GM21515 (cell line): ENCODE results near the gene C1R.

Source experiments
- ATAC-seq: cut with Tn5 transposase; IDR thresholded peaks from one replicate; pipeline ENCODE4 v1.9.1; 2021; ENCODE audit not compliant: unreplicated experiment

The C1R gene

DNA sequence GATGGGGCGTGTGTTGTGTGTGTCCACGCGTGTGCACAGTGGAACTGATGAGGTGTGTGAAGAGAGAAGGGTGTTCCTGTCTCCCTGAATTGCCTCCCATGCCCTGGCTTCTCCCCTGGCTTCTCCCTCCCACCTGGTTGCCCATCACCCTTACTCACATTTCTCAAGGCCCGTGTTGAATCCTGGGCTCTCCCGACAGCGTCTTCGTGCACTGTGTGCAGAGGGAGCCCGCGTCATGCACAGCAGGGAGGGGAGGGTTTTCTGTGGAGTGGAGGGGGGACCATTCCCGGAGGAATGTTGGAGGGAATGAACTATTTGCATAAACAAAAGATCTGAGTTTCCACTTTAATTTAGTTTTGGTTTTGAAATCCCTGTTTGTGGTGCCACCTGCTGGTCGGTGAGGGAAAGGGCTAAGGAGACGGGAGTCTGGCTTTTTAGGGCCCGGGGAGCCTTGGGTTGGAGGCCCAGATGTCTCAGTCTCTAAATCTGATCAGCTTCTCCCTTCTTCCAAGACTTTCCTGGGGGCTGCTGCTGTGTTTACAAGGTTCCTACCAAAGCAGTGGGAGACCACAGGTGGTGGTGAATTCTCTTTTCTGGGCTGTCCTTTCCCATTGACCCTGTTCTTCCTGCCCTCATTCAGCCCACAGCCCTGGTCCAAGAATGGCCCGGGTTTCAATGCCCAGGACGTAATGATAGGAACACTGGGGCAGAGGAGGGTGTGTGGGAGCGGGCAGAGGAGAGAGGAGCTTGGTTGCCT lies at the start of gene C1R:
TSS of gene C1R (minus strand) at position 217 of the 757 bp plus-strand sequence. CDS start at position 160, 57 bp downstream.
- no peak for ATAC-seq

DNA sequence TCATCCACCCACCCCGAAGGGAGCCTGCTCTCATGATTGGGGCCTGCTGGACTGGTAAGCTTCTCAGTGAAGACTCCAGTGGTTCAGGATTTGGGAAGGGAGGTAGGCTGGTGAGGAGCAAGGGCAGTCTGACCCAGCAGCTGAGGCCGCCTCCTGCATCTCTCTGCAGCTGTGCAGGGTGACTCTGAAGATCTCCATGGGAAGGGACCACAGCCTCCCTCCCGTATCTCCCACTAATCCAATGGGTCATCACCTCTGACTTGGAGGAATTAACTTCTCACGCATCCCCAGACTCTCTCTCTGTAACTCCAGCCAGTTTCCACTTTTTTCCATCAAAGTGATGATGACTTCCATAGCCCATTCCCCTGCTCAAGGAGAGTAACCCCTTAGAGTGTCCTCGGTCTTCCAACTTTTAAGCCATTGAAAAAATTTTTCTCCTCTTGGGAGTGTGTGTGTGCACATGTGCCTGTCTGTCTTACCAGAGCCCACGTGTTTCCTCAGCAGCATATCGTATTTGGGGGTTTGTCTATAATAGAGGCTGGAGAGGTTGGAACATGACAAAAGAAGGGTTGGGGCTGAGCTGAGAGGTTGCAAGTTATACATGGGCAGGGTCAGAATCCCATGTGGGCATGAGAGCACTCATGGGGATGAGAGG lies 49.2 kb upstream of the C1R start:
- ATAC-seq = no peak

DNA sequence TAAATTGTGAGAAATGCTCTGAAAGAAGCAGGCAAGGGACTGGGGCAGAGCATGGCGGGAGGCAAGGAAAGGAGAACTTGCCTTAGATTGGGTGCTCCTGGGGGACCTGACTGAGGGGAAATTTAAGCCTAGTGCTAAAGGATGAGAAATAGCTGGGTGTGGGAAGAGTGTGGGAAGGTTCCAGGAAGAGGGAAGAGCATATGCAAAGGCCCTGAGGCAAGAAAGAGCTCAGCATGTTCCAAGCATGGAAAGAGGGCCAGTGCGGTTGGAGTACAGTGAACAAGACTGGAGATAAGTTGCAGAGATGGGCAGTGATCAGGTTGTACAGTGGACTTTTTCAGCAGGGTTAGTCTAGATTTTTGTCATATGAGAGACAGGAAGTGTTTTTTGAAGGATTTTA lies 47.0 kb upstream of the C1R start:
- no peak for ATAC-seq

DNA sequence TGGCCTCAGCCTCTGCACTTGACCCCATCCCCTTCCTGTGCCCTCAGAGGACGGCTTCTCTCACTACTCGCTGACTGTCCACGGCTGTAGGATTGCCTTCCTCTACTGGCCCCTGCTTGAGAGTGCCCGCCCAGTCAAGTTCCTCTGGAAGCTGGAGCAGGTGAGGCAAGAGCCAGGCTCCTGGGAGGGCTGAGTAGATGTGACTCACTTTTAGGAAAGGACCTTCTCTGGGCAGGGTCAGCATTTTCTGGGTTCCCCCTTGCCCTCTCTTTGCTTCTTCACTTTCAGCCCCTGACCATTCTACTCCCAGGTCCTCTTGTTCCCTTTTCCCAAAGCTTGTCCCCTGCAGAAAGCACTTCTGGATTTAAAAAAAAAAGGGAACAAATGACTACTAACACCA lies 45.7 kb upstream of the C1R start:
- ATAC-seq = no peak

DNA sequence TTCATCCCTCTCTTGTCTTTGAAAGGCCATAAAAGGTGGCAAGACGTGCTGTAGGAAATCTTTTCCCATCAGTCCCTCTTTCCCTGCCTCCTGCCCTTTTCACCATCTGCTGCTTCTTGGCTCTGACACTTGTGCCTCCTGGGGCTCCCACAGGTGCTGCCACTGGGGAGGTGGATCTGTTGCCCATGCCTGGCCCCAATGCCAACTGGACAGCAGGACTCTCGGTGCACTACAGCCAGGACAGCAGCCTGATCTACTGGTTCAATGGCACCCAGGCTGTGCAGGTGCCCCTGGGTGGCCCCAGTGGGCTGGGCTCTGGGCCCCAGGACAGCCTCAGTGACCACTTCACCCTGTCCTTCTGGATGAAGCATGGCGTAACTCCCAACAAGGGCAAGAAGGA lies 44.4 kb upstream of the C1R start:
- ATAC-seq = no peak

DNA sequence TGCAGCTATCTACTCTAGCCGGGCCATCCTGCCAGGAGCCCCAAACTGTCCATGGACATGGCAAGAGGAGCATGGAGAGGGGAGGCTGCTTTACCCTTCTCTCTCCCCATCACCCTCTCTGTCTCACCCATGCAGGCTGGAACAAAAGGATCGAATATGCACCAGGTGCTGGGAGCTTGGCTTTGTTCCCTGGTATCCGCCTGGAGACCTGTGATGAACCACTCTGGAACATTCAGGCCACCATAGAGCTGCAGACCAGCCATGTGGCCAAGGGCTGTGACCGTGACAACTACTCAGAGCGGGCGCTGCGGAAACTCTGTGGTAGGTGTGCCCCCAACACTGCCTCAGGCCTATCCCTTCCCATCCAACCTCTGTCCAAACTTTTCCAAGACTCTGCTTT lies 43.8 kb upstream of the C1R start:
- ATAC-seq = no peak

DNA sequence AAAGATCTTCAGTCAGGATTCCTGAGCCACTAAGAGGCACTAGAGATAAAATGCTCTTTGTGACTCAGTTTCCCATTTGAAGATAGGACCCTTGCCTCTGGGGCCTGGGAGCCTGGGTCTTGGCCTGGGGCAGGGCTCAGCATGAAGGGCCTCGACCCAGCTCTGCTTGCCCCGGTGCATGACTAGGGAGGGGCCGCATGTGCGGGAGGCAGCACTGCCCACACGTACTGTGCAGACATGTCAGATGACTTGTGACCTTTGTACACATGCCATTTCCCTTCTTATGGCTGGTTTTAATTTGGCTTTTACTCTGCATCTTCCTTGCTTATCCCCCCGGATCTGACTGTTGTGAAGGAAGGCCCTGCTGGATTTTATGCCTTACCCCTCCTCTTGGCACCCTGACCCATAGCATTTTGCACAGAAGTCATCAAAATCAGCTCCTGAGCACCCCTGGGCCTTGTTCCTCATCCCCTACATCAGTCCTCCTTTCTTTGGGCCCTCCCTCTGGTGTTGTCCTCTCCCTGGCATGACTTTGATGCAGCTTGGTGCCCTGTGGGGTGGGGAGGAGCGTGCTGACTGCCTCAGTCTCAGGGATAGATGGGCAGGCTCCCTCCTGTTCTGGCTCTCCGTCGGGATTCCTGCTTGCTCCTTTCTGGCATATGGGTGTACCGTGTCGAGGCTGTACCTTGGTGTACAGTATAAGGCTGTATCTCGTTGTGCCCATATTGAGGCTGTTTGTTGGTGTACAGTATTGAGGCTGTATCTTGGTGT lies 42.3 kb upstream of the C1R start:
- no peak for ATAC-seq

DNA sequence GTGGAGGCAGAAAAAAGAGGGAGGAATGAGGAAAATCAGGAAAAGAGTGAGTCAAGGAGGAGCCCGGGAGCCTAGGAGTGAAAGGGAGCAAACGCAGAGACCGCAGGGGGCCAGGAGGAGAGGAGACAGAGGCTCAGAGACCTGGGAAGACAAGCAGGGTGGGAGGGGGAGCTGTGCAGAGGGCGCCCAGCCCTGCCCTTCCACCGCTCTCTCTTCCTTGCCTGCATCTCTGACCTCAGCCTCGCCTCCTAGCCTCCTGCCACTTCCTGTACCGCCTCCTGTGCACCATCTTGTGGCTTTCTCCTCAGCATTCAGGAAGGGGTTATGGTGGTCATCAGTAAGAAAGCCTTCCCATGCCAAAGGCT lies 39.2 kb upstream of the C1R start:
- no peak for ATAC-seq

DNA sequence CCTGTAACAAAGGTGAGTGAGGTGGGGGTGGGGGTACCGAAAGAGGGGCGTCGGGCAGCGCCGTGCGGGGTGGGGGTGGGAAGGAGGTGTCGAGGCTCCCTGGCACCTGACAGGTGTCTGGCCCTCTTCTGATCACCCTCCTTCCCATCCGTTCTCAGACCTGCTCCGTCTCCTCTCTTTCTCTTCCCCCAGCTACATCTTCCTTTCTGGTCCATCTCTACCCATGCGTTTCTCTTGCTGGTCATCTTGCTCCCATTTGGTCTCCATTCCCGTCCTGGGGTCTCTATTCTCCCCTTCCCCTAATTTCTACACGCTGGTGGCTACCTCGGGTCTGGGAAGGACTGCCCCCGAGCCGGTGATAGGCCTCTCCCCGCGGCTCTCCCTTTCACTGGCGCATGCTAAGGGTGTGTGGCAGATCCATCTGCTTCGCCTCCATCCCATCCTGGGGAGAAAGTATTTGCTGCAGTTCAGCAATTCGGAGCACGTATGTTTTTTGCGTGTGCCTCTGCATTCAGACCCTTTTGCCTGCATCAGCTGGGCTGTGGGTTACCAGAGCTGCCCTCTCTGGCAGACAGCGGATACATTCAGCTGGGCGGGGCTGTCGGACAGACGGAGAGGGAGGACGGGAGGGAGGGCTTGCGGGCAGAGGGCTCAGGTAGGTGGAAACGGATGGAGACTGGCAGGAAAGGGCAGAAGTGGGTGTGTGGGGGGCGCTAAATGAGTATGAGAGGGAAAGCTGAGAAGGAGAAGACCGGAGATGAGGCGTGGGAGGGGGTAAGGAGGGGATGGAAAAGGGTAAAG lies 38.7 kb upstream of the C1R start:
- no peak for ATAC-seq

DNA sequence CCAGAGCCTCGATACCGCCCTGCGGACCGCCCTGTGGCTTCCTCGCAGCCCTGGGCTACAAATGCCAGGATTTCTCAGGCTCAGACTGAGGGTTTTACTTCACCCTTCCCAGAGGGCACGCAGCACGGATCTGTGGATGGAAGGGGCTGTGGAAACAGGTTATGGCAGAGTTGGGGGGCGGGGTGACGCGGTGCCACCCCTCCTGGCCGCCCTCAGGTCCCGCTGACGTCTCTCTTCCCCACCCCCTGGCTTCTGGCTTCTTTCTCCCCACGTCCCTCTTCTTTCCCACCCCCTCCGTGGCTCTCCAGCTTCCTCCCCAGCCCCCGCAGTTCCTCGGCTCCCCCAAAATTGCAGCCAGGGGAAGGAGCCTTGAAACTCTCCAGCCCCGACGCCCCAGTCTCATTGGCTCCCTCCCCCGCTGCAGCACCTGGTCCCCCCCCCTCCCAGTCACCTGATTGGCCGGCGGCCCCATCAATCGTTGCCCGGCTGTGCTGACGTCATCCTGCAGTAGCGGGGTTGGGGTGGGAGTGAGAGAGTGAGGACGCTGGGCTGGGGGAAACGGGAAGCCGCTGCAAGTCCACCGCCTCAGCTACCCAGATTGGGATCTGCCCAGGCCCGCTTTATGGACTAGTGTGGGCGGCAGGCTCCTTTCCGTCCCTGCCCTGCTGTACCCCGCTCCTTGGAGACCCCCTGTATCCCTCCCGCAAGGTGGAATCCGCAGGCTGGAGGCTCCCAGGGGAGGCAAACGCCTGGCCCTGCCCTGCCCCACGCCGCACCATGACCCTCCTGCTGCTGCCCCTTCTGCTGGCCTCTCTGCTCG lies 37.8 kb upstream of the C1R start, which contains the start of gene CLSTN3:
TSS of gene CLSTN3 (plus strand) at position 500 of the 820 bp plus-strand sequence. CDS start at position 778, 278 bp downstream.
- peak; percentile 68 for ATAC-seq

DNA sequence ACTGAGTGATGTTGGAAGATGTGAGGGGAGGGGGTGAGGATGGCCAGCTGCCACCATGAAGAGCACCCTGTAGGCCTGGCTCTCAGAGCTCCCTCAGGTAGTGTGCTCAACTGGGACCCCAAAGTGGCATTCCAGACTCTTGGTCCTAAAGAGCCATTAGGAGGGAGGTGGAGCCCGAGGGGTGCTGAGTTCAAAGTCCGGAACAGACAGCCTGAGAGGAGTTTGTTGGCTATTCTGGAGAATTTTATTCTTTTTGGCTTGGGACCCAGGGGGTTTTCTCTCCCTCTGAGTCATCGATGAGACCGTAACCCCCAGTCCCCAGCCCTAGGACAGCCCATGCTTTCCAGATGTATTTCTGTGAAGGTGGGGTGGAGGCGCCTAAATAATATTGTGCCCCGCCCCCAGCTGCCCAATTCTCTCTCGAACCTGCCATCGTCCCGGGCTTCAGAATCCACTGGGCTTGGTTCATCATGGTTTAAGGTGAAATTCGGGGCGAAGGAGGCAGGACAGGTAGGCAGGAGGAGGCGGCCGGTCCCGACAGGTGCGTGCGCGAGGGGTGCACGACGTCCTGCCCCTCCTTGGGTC lies 37.1 kb upstream of the C1R start:
- no peak for ATAC-seq

DNA sequence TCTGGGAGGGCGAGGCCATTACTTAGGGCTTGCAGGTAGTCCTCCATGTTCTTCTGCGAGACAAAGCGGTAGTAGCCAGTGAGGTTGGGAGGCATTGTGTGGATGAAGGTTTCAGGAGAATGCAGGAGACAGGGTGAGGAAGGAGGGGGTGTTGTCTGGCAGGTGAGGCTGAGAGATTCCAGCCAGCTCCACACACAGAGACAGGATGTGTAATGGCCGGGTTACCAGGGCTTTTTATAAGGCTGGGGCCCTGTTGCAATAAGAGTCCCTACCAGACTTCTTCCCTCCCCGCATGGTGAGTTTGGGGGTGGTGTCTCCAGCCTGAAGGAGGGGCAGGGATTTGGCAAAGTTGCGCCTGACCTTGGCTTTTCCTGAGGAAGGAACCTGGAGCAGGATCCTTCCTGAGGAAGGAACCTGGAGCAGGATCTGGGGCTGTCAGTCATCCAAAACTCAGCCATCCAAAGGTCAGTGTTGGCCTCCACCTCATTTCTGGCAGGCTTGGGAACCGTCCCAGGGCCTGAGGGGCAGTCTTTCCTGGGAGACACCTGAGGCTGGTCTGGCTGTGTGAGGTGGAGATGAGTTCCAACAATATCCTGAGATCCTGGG lies 36.5 kb upstream of the C1R start, which contains the start of gene RBP5:
TSS of gene RBP5 (minus strand) at position 209 of the 606 bp plus-strand sequence. CDS start at position 95, 114 bp downstream.
- ATAC-seq = no peak

DNA sequence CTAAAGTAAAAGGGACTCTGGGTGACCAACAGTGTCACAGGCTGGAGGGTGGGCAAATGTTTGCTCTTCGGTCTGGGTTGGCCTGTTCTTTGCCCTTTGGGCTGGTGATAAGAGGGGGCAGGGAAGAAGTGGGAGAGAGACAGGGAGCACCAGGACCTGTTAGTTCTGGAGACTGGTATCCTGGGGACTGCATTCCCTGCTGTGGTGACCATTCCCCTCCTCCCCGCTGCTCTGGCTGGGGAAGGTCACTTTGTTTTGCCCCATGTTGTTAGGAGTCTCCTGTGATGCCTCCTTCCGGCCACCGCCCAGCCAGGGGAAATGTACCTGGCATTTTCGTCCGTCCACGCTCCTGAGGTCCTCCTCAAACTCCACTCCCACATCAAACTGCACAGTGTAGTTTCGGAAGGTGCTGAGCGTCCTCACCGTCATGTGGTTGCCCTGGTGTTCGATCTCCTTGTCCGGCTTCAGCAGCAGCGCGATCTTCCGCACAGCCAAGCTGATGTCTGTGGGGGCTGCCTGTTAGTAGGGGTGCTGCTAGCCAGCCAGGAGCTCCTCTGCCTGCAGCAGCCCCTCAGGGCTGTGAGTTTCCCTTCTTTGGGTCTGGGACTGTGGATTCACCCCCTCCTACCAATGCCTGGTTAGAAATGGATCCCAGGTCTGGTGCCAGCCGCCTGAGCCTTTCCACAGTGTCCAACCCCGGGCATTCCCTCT lies 35.8 kb upstream of the C1R start:
- no peak for ATAC-seq

DNA sequence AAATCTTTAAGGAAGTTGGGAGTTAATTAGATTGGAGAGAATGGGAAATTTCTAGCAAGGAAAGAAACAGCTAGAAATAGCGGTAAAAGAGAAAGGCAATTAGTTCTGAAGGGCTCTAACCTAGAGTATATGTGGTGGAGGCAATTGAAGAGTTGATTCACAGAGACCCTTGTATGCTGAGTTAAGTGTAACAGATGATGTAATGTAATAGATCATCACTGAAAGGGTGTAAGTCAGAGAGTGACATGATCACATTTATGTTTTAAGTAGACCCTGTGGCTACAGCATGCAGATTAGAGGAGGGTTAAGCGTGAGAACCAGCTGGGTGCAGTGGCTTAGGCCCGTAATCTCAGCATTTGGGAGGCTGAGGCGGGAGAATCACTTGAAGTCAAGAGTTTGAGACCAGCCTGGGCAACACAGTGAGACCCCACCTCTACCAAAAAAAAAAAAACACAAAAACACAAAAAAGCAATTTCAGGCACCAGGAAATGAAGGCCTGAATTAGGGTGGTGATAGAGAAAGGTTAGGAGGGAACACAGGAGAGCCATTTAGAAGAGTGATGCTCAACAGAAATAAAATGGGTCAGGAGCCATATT lies 33.5 kb upstream of the C1R start:
- no peak for ATAC-seq

DNA sequence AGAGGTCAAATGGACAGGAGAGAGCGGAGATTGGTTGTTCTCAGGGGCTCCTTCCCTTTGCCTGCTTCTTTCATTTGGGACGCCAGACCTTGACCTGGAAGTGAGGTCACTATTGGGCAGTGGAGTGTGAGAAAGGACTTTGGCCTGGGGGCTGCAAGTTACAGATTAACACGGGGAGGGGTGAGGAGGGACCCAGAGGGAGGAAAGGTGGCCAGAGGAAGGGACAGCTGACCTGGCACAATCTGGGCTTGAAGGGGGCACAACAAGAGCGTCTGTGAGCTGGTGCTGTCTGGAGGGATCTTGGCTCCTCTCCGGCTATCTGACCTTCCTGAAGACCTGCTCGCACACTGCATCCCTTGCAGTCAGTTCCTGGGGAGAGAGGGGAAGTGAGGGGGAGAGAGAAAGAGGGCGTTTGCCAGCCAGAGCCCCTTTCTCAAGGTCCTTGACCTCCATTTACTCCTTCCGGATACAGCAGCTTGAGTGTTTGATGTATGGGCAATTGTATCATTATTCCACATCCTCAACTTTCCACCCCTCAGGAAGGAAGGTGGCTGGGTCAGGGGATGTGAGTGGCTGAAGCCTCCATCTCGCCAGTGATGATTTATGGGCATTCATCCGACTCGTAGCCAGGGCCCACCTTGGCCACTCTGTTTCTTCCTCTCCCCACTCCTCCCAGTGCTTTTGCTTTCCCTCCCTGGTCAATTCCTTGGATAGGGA lies 31.7 kb upstream of the C1R start:
- no peak for ATAC-seq

DNA sequence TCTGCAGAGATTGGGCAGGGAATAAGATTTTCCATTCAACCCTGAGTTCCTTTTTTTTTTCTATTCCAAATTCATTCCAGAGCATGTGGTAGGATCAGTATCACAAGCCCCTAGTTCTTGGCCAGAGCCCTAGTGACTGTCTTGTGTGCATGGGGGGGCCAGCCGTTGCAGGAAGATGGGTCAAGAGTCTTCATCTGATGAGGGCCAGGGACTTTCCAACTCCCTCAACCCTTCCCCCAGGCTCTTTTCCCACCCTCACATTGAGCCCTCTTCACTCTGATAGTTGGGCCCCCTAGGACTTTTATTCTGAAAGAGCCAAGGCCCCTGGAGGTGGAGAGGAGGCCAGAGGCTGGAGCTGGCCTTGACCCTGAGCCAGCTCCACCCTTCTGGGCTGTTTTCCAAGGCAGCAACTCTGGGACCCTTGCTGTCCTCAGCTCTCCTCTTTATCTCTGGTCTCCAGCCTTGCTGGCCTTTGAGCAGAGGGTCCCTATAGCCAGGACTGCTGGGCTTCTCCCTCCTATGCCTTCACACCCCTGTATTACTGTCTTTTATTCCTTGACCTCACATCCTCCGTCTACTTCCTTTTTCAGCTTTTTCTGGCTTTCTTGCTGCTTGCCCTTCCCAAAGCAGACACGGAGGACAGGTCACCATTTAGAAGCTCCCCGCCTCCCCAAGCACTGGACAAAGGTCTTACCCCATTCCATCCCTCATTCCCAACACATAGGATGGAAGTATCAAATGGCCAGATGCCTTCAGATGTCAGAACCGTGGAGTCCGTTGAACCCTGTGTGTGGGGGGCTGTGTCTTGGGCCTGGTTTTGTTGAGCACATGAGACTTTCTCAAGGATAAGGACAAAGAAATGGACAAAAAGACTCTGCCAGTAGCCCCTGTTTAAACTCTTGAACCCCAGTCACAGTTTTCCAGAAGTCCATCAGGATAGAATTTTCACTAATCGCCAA lies 30.8 kb upstream of the C1R start:
- ATAC-seq = no peak

DNA sequence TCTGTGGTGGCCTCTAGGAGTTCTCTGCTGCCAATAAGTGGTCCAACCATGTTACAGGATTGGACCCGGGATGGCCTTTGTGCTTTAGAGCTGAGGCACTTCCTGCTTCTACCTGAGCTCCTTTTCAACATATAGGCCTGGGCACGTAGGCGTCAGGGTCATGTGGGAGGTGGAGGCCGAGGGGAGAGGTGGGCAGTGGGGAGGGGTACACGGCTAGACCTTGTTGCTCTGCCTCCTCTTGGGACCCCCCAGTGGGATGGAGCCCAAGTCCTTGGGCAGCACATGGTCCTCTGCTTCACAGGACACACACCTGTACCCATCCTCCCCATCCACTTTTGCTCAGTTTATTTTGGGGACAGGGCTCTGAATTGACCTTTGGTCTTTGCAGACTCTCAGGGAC lies 29.1 kb upstream of the C1R start:
- ATAC-seq = no peak
